Prostate gland (tissue), 2 donors: ENCODE data around the gene SLC25A38. TPM values are rescaled to one million over a fixed set of nuclear protein-coding genes. Genes with fewer than 3 reads are reported as not detected.

Experiments used
- DNase-seq: peaks from one replicate; pipeline ENCODE4 v3.0.0-alpha.2; 2019; ENCODE audit warnings: low spot score
- H3K27ac ChIP-seq, 2 donors: fragments of 200-600 bp; sonication (generic); 2 replicates each; pipeline ENCODE4 v1.5.1; 2017 to 2019
- H3K27me3 ChIP-seq: fragments of 200-600 bp; sonication (generic); replicated peaks from 2 replicates; pipeline ENCODE4 v1.5.1; 2019; ENCODE audit not compliant: insufficient read depth
- H3K36me3 ChIP-seq, 2 donors: fragments of 200-600 bp; sonication (generic); 1 replicate in 1 of 2; 2 replicates in 1 of 2; pipeline versions ENCODE4 v1.5.1 to v1.8.1; 2017 to 2019
- H3K4me1 ChIP-seq: fragments of 200-600 bp; sonication (generic); replicated peaks from 2 replicates; pipeline ENCODE4 v1.5.1; 2019
- H3K4me3 ChIP-seq, 2 donors: fragments of 200-600 bp; sonication (generic); 2 replicates each; pipeline ENCODE4 v1.5.1; 2017 to 2019
- H3K9me3 ChIP-seq: fragments of 200-600 bp; sonication (generic); 2 replicates; pipeline ENCODE4 v1.5.1; 2017
- CTCF ChIP-seq, 4 experiments: fragments of 200-600 bp in 2 of 4; fragments of 450-650 bp in 2 of 4; sonication (generic) in 2 of 4; IDR thresholded peaks; 1 replicate in 3 of 4; 2 replicates in 1 of 4; pipeline ENCODE4 v1.5.1; 2016 to 2019; ENCODE audit warnings: antibody characterized with exemption in 4 of 4, mild to moderate bottlenecking in 2 of 4, moderate library complexity in 2 of 4
- POLR2A ChIP-seq: fragments of 450-650 bp; IDR thresholded peaks from one replicate; pipeline ENCODE4 v1.6.1; 2016; ENCODE audit warnings: antibody characterized with exemption, mild to moderate bottlenecking
- POLR2AphosphoS5 ChIP-seq: sonication (generic); formaldehyde crosslinking; IDR thresholded peaks from one replicate; pipeline ENCODE4 v1.6.1; 2017; ENCODE audit warnings: antibody characterized with exemption
- WGBS: methylation state at CpG from one replicate; pipeline ENCODE4 v1.1.5; 2018; 5-methylcytosine and 5-hydroxymethylcytosine counted together
- intact Hi-C: fragments of 100-400 bp; cut with DNase I; formaldehyde crosslinking; loops from one replicate; pipeline ENCODE4 v1.14.2; 2022
- total RNA-seq, 2 donors: library from RNA; depleted of rRNA; stranded (reverse); fragments of >200 nt; gene quantifications; one replicate each; pipeline ENCODE4 v1.1.0, GENCODE V29; 2016

Gene SLC25A38
- total RNA-seq, 2 donors from 2014 or later = 36.7 to 72.4 TPM

DNA sequence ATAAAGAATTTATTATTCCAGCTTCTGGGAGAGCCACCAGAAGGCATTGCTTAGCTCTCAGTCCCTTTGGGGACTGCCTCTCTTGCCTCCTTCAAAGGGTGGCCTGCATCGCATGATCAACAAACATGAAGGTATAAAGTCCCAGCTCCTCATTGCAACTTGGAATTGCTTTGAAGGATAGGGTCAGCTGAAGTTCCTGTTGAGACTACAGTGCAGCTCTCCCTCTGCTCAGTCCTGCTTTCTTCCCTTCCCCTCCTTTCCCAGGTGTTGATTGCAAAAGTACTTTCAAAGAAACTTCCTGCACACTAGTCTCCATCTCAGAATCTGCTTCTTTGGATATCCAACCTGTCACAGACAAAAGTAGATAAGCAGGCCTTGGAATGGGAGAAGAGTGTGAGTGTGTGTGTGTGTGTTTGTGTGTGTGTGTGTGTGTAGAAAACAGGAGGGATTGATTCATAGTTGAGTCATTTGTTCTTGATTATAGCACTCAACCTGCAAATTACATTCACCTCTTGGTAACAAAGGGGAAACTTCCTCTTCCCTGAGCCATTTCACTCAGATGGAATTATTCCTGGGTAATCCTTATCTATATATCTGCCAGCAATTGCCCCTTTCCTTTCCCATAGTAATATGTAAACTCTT lies 40.0 kb upstream of the SLC25A38 start:
- intact Hi-C loops = no loop called here
- no peak for DNase-seq
- H3K4me1 ChIP-seq = no peaks in the 10 kb centered on the region
- WGBS = 95% methylated on average over 1 of the region's 1 CpG
- H3K27ac ChIP-seq = no peak overlapping the region
- H3K36me3 ChIP-seq = no peaks in the 10 kb centered on the region
- H3K4me3 ChIP-seq = no peak overlapping the region
- H3K27me3 ChIP-seq = no peaks in the 10 kb centered on the region
- no peaks in the 10 kb centered on the region for H3K9me3 ChIP-seq
- TF ChIP-seq POLR2AphosphoS5 = no peak
- TF ChIP-seq POLR2A = no peak
- no peak for TF ChIP-seq CTCF (IDR thresholded peaks at IDR 0.05)

- H3K4me3 ChIP-seq = no peak overlapping the region
- no peak for TF ChIP-seq POLR2A
- no peak for TF ChIP-seq POLR2AphosphoS5
- TF ChIP-seq CTCF (IDR thresholded peaks at IDR 0.05) = no peak
- no peaks in the 10 kb centered on the region for H3K27me3 ChIP-seq
- no peaks in the 10 kb centered on the region for H3K4me1 ChIP-seq
- no peak for DNase-seq
- intact Hi-C loops = no loop called here
- no peaks in the 10 kb centered on the region for H3K36me3 ChIP-seq
- H3K9me3 ChIP-seq = no peaks in the 10 kb centered on the region
- no peak overlapping the region for H3K27ac ChIP-seq
Measured at GRCh38 chr3:39343760-39344159, 39.4 kb upstream of the SLC25A38 start.

DNA sequence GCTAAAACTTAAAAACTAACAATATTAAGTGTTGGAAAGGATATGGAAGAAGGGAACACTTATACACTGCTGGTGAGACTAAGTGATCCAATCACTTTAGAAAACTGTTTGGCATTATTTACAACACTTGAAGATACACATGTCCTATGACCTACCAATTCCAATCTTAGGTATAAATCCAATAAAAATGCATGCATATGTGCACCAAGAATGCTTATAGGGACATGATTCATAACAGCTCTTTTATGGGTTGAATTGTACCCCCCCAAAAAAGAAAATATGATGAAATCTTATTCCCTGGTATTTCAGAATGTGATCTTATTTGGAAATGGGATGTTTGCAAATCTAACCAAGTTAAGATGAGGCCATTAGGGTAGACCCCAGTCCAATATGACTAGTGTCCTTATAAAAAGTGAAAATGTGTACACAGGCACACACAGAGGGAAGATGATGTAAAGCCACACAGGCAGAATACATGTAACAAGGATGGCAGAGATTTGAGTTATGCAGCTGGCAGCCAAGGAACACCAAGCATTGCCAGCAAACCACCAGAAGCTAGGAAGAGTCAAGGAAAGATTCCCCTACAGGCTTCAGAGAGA lies 38.3 kb upstream of the SLC25A38 start:
- TF ChIP-seq CTCF (IDR thresholded peaks at IDR 0.05) = no peak
- TF ChIP-seq POLR2A = no peak
- no peak for TF ChIP-seq POLR2AphosphoS5
- no peak overlapping the region for H3K27ac ChIP-seq
- H3K36me3 ChIP-seq = no peaks in the 10 kb centered on the region
- no peak overlapping the region for H3K4me3 ChIP-seq
- intact Hi-C loops = no loop called here
- H3K4me1 ChIP-seq = no peaks in the 10 kb centered on the region
- no peaks in the 10 kb centered on the region for H3K9me3 ChIP-seq
- no peak for DNase-seq
- H3K27me3 ChIP-seq = no peaks in the 10 kb centered on the region

DNA sequence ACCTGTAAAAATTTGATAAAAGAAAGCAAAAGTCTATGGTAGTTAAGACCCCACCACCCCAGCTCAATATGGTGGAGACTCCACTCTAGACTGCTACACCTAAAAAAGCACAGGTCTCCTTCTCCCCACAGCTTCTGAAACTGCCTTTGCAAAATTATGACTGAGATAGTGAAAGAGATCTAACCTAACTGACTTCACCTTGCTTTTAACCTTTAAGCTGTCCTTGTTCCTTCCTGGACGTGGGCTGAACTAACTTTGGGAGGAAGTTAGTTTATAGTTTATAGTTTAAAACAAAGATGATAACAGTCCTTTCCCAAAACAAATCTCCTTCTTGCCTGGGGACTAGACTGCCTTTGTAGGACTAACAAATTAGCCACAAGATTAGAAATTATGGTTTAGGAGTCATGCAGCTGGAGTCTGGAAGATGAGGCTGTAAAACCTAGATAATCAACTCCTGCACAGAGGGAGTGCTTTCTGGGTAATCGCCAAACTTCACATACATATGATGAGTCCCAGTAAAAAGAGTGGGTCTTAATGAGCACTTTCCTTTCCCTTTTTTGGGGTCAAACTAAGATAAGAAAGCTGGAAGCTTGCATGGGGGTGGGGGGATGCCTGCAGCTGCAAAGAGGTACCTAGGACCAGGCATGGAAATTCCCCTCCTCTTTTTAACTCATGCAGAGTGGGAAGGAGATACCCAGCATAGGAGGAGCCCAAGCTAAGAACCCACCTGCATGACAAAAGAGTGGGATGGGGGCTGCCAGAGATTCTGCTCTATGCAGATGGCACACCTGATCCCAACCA lies 36.2 kb upstream of the SLC25A38 start:
- WGBS = 13% methylated on average over 2 of the region's 2 CpGs
- DNase-seq = no peak
- Histone ChIP-seq H3K4me3 (no peak overlapping the region), H3K4me1 (no peaks in the 10 kb centered on the region), H3K9me3 (no peaks in the 10 kb centered on the region), H3K27me3 (no peaks in the 10 kb centered on the region), H3K36me3 (no peaks in the 10 kb centered on the region), H3K27ac (no peak overlapping the region)
- no peak for TF ChIP-seq POLR2AphosphoS5
- TF ChIP-seq CTCF (IDR thresholded peaks at IDR 0.05) = no peak
- TF ChIP-seq POLR2A = no peak
- intact Hi-C loops = no loop called here

GRCh38 chr3:39347586-39347876 lies 35.6 kb upstream of the SLC25A38 start:
- TF ChIP-seq POLR2AphosphoS5 (no peak), POLR2A (no peak), CTCF (IDR thresholded peaks at IDR 0.05) (no peak)
- Histone ChIP-seq H3K4me3 (no peak overlapping the region), H3K36me3 (no peaks in the 10 kb centered on the region), H3K4me1 (no peaks in the 10 kb centered on the region), H3K27me3 (no peaks in the 10 kb centered on the region), H3K9me3 (no peaks in the 10 kb centered on the region), H3K27ac (no peak overlapping the region)
- no peak for DNase-seq
- intact Hi-C loops = no loop called here
- WGBS = 26% methylated on average over 3 of the region's 3 CpGs
